GM19397 (cell line): ENCODE measurements around the gene USH2A.
"Not testable (repeated sequence)": the region's sequence is repeated elsewhere in the genome, so short reads cannot be mapped to it uniquely, and the experiment has no call there.

Experiments used
- ATAC-seq: cut with Tn5 transposase; IDR thresholded peaks from one replicate; pipeline ENCODE4 v1.9.1; 2021; ENCODE audit warnings: mild to moderate bottlenecking, moderate library complexity; ENCODE audit not compliant: unreplicated experiment

USH2A gene

DNA sequence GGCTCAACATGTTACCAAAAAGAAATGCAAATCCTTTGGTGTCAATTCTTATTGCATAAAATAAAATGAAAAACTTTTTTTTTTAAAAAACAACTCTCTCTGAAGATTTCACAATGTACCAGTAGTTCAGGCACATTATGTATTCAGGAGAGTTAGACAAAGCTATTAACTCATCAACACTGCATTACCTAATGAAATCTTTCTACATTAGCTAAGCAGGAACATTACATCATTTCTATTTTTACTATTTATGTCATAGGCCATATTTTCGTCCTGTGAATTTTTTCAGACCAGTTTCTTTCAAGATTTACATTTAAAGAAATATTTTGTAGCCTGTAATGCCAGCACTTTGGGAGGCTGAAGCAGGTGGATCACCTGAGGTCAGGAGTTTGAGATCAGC is 366.2 kb downstream of the USH2A start:
- ATAC-seq = no peak

DNA sequence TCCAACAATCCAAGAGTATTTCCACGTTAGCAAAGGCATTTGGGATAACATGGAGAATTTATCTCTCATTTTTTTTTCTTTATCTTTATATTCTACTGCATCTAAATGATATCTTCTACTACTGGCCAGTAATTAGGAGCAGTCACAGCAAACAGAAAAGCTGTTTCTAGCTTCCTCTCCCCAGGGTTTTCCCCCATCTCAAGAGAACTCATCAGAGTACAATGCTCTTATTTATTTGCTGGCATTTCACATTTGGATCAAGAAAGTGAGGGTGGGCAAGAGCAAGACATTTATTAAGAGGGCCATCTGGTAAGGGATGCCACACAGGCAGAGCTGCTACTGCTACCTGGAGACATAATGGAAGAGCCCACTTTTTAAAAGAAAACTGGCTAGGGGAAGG is 368.2 kb downstream of the USH2A start:
- ATAC-seq = no peak

DNA sequence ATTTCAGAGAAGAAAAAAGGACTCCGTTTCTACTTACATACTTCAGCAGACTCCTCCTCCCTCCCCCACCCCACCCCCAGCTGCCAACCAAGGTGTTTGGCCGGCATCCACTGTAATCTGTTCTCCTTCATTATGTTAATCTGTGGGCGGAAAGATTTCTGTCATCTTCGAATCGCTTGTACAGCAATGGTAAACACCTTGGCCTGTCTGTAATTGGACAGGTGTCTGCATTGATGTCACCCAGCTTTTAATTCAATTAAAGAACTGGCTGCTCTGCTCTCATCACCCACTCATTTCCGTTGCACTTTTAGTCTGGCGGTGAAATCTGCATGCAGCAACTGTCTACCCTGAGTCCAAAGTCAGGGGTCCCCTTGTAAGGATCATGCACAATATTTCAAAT is 368.6 kb downstream of the USH2A start:
- ATAC-seq = no peak

DNA sequence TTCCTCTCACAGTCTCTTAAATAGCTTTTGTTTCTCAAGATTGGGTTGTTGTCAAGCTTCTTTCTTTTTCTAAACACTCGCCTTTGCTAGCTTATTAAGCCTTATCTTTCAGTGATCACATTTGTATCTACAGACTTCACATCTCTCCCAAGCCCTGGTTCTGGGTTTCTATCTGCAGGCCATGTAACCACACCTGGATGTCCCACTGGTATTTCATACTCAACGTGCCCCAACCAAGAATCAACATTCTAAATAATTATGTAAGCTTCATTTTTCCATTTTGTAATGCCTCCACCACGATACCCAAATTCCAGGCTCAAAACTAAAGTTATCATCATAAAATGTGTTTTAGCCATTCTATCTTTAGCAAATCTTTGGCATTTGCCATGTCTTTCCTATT is 372.2 kb downstream of the USH2A start:
- no peak for ATAC-seq

DNA sequence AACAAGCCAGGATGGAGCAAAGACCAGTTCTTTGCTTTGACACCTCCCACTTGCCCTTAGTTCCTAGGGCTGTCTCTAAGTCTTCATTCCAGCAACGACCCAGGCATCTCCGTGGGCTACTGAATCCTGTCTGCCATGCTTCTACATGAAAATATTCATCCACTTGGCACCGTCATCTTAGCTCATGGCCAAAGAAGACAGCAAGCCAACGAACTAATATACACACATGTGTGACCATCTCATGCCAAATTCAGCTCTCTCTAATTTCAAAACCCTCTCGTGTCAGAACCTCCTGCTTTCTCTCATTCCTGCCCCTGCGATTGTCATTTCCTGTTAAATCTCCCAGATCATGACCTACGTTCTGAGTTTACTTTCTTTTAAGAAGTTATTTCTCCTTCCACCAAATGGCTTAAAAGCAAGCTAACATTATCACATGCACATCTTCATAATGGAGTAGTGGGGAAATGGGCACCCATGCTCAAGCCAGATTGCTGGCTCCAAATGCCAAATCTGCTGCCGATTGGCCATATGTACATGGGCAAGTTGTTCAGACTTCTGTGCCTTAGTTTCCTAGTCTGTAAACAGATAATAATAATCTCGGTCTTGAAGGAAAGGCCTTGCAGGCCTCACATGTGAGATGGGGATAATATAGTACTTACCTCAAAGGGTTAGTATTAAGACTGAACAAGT is 373.4 kb downstream of the USH2A start:
- no peak for ATAC-seq

DNA sequence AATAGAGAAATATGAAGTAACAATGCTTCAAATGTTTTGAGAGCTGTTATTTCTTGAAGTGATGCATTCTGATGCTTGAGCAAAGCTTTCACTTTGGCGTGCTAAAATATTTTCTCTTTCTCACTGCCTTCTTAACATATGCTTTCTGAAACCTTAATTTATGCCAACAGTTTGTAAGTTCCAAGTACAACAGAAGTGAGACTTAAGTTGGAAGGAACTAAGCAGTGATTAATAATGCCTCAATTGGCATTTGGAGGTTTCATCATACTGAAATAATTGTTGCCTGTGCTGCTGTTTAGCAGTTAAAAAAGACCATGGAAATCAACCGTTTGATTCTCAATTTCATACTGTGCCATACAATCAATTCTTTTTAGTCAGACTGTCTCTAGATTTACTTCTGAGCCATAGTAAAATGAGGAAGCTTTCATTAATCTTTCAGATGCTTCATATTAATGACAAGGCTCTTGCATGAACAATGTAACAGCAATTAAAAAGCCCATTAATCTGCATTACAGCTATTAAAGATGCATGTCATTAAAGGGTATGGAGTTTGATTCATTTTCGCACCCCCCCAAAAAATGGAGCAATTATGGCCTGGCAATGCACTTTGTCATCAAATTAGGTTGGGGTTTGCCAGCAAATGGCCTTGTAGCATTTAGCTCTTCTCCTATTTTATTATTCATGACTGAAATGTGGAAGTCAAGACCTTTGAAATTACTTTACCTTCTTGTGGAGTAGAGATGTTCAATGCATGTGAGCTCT is 375.3 kb downstream of the USH2A start:
- ATAC-seq = no peak

DNA sequence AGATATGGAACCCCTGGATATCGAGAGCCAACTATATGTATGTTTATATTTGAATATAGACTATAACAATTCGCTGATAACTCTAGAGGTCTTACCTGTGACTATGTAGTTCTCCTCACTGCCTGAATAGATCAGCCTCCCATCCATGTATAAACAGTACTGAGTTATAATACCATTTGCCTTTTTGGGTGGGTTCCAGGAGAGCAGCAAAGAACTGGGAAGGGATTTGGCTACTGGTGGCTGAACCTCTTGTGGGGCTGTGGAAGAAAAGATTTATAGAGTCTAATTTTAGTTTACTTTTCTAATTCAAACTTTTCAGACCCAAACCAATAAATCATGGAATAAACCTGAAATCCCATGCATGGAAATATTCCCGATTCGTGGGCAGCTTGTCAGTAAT is 376.9 kb downstream of the USH2A start:
- no peak for ATAC-seq

DNA sequence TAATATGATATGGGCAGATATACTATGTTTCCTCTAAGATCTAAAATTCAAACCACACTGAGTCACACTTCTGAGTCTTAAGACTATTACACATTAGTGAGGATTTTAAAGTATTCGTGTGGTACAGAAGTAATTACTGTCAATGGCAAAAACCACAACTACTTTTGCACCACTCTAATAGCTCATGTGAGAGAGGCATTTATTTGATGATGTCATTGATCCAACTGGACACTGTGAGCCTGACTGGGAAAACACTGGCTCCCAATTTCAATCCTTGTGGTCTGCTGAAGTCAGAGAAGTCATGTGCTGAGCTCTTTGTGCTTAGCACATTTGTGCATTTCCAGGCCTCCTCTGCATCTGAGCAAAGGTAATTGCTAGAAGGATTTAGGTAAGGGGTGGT is 377.8 kb downstream of the USH2A start:
- no peak for ATAC-seq

DNA sequence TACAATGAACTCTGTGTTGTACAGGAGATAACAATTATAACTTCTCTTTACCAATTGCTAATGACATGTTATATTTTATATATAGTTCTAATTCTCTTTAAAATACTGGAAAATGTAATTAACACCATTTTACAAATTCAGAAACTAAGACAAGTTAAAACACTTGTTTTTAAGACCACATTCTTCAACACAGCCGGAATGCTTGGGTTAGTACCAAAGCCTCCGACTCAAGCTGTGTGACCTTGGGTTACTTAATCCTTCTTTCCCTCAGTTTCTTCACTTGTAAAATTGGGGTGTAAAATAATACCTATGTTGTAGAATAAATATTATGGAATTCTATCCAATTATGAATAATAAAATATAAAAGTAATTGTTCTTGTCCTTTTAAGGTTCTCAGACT is 378.7 kb downstream of the USH2A start:
- ATAC-seq = no peak

DNA sequence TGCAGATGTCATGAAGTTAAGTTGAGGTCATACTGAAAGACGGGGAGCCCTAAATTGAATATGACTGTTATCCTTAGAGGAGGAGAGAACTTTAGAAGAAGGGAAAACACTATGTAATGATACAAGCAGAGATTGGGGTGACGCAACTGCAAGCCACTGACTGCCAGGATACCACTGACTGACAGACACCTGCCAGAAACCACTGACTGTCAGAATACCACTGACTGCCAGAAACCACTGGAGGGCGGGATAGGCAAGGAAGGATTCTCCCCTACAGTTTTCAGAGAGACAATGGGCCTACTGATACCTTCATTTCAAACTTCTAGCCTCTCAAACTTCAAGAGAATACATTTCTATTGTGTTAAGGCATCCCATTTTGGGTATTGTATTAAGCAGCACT is 388.7 kb downstream of the USH2A start:
- no peak for ATAC-seq

DNA sequence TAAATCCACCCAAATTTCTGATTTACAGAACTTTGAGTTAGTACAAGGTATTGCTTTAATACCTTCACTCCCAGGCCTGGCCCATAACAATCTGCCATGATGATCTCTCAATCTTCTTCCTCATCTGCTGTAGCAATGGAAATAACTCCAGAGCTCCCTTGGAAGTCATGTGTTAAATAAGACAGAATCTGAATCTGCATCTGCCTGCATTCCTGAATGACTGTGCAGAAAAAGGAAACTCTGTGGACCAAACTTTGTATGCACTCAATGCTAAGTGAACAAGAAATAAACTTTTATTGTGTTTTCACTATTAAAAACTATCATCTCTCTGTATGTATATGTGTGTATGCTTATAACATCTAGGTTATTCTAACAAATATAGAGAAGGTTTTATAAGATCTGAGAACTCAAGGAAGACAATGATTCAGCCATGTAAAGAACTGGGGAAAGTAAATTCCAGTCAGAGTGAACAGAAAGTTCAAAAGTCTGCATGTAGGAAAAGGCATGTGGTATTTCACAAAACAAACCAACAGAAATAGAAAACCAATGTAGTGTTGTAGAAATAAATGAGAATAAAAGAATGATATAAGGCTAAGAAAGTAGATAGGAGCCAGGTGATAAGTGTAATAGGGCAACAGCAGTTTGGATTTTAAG is 390.2 kb downstream of the USH2A start:
- ATAC-seq = no peak

DNA sequence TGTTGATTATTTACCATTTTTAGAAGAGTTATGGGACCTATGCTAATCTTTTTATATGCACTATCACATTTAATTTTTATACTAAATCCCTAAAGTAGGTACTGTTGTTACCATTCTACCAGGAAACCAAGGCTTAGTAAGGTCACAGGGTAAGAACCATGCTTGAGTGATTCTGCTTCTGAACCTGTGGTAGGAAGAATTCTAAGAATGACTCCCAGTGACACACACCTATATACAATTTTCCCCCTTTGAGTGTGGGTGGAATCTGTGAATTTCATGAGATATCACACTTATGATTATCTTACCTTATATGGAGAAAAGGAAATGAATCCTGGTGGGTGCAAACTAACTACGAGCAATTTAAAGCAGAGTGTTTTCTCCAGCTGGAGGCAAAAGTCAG is 391.0 kb downstream of the USH2A start:
- no peak for ATAC-seq

DNA sequence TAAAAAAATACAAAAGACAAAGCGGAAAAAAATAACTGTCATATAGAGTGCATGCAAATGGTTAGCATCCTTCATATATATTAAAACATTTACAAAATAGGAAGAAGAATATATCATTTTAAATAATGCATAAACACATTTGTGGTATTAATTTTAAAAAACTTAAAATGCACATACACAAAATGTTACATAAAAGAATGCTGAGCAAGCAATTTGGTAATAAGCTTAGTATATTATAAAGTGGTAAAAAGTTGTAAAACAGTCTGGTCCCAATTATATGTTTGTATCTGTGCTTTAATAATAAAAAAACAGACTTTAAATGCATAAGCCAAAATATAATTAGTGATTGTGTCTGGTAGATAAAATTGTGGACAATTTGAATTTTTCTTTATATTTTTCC is 394.6 kb downstream of the USH2A start:
- ATAC-seq = no peak

DNA sequence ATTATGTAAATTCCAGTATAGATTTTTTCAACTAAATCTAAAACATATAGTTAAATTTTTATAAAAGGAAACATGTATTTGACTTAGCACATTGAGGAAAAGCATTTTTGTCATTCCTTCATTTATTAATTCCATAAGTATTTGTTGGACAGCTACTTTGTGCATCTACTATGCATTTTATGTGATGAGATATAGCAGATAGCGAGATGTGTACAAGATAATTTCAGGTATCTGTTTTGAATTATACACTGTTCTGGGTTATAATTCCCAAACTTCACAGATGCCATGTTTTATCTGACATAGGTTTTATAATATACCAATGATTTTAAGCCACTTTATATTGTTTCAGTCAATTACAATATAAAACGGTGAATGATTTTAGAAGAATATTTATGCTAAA is 398.7 kb downstream of the USH2A start:
- no peak for ATAC-seq

DNA sequence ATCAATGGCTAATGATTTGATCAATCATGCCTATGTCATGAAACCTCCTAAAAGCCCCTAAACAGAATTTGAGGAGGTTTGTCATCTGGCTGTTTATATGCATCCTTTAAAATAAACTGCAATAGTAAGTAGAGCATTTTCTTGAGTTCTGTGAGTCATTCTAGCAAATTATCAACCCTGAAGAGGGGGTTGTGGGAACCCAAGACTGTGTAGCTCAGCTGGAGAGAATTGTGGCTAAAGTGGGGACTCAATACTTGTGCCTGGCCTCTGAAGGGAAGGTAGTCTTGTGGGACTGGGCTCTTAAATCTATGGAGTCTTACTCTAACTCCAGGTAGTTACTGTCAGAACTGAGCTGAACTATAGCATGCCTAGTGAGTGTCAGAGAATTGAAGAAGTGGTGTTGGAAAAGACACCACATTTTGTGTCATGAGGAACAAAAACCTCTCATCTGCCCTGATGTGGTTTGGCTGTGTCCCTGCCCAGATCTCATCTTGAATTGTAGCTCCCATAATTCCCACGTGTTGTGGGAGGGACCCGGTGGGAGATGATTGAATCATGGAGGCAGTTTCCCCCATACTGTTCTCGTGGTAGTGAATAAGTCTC is 402.4 kb downstream of the USH2A start:
- no peak for ATAC-seq

DNA sequence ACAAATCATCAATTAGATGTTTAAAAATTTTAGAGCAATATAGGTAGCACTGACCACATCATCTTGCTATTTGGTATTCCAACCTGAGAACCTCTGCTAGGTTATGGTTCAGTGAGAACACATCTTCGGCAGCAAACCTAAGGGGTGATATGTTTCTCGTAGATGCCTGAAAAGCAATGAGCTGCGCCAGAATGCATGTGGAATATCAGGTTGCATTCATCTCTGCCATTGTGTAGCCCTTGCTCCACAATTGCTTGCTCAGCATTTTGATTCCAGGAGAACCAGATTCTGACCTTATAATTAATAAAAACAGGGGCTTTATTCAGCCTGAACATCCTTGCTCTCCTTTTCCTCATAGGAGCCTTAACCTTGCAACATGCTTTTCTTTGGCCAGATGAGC is 408.1 kb downstream of the USH2A start:
- ATAC-seq = no peak

DNA sequence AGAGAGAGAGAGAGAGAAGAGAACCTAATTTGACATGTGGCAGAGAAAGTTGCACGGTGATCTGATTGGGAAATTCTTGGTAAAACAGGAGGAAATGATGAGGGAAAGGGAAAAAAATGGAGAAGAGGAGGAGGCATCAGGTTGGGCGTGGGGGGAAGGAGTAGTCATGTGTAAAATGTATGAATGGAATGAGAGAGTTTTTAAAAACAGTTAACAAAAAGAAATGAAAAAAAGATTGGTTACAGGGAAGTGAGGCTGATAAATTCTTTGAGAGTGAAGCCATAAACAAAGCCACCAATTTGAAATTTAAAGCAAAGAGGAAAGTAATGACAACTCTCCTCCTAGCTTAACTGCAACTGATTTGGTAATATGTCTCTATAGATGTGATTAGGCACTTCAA is 409.2 kb downstream of the USH2A start:
- no peak for ATAC-seq

DNA sequence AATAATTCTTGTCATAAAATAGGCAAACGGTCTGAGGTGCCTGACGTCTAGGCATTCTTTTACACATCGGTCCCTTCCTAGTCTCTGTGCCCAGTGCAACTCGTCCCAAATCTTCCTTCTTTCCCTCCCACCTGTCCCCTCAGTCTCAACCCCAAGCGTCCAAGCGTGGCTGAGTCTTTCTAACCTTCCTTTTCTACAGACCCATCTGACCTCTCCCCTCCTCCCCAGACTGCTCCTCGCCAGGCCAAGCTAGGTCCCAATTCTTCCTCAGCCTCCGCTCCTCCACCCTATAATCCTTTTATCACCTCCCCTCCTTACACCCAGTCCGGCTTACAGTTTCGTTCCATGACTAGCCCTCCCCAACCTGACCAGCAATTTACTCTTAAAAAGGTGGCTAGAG is 413.8 kb downstream of the USH2A start:
- not testable (repeated sequence) for ATAC-seq

DNA sequence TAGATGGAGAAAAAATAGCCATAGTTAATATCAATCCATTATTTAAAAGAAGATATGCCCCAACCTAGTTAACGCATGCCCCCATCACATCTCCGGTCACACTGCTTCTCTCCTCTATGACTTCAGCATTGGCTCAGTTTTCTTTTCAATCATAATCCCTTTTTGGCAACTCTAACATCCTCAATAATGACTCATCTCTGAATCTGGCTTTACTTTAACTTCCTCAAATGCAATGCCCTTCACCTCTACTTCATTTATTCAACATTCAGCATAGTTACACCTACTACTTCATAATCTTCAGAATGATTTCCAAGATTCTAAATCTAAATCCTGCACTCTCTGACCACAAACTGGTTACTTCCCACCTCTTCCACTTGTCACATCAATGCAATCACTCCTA is 417.3 kb downstream of the USH2A start:
- peak; percentile 88 for ATAC-seq

DNA sequence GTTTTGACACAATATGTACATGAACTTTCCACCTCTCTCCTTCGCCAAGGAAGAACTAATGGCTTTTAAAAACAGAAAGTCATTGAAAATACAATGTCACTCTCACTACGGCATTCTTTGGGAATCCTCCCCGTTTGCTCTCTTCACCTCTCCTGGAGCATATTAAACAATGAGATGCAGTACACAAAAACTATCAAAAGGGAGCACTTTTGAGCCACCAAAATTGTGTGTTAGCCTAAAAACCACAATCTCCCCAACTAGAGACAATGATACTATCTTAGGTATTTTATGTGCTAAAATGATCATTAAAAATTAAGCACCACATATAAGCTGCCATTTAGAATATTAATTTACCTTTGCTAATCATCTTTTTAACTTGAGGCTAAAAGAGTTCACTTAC is 430.6 kb downstream of the USH2A start:
- no peak for ATAC-seq

DNA sequence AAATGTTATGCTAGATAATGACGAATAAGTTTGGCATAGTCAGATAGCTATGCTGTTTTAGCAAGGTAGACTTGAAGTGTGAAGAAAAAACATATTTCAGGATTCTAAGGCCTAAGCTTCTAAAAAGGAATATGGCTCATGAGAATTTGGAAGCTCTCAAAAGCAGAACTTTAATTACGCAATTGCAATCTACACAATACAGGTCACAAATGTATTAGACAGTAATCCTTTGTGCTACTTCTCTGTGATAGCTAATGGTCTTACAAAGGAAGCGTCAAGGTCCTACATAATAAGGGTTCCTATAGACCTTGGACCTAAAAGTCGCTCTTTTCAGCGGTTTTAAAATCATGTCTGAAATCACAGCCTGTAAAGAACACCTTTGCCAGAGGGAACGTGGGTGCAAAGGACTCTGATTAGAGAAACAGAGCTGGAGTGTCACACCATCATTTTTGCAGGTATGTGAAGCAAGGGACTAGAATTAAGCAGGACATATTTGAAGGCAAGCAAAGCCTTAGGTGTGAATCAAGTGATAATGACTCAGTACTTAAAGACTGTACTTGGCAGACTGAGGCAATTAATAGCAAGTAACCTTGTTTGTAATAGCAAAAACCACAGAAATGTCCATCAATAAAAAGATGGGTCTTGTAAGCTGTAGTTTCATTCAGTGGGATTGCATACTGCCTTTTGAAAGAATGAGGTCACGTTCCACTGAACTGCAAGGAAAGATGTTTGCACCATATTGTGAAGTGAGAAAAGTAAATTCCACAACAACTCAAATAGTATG is 436.0 kb downstream of the USH2A start:
- ATAC-seq = no peak
